GM23338 (cell line): ENCODE data around the gene ST8SIA3. TPM values are rescaled to one million over a fixed set of nuclear protein-coding genes. Genes with fewer than 3 reads are reported as not detected.

ENCODE experiments used
- ATAC-seq: fragments of 200-7000 bp; cut with Tn5 transposase; 3 replicates; pipeline ENCODE4 v1.9.1; 2020
- DNase-seq: peaks from one replicate; pipeline ENCODE4 v3.0.0-alpha.2; 2015; ENCODE audit warnings: low spot score
- H2AFZ ChIP-seq: fragments of 200-600 bp; sonication (generic); 2 replicates; pipeline ENCODE4 v1.8.0; 2016; ENCODE audit warnings: antibody characterized with exemption, mild to moderate bottlenecking, moderate library complexity
- H3F3A ChIP-seq: fragments of 200-600 bp; sonication (generic); replicated peaks from 2 replicates; pipeline ENCODE4 v1.8.0; 2017; ENCODE audit warnings: antibody characterized with exemption, mixed run types, low read depth
- H3K27ac ChIP-seq: fragments of 200-600 bp; sonication (generic); 2 replicates; pipeline ENCODE4 v1.6.1; 2016; ENCODE audit warnings: low read depth
- H3K27me3 ChIP-seq: fragments of 200-600 bp; sonication (generic); 2 replicates; pipeline ENCODE4 v1.8.0; 2016; ENCODE audit warnings: mild to moderate bottlenecking, mixed run types, moderate library complexity; ENCODE audit not compliant: insufficient read depth
- H3K36me3 ChIP-seq: fragments of 200-600 bp; sonication (generic); 2 replicates; pipeline ENCODE4 v1.8.0; 2016; ENCODE audit warnings: mild to moderate bottlenecking; ENCODE audit not compliant: insufficient read depth
- H3K4me1 ChIP-seq: fragments of 200-600 bp; sonication (generic); 2 replicates; pipeline ENCODE4 v1.8.0; 2016; ENCODE audit warnings: mild to moderate bottlenecking, moderate library complexity; ENCODE audit not compliant: insufficient read depth
- H3K4me2 ChIP-seq: fragments of 200-600 bp; sonication (generic); 2 replicates; pipeline ENCODE4 v1.7.1; 2017; ENCODE audit warnings: mixed run types
- H3K4me3 ChIP-seq: fragments of 200-600 bp; sonication (generic); 2 replicates; pipeline ENCODE4 v1.6.1; 2016; ENCODE audit warnings: mixed run types
- H3K79me2 ChIP-seq: fragments of 200-600 bp; sonication (generic); replicated peaks from 2 replicates; pipeline ENCODE4 v1.8.0; 2017; ENCODE audit warnings: mild to moderate bottlenecking; ENCODE audit not compliant: insufficient read depth
- H3K9me2 ChIP-seq: fragments of 200-600 bp; sonication (generic); 2 replicates; pipeline ENCODE4 v1.8.0; 2017; ENCODE audit not compliant: insufficient read depth
- H4K20me1 ChIP-seq: fragments of 200-600 bp; sonication (generic); replicated peaks from 2 replicates; pipeline ENCODE4 v1.8.0; 2017; ENCODE audit warnings: mild to moderate bottlenecking; ENCODE audit not compliant: insufficient read depth
- H3K27ac Mint-ChIP-seq: 2 replicates; pipeline ENCODE4 v1.8.0; 2020; ENCODE audit warnings: inconsistent platforms, mild to moderate bottlenecking, moderate library complexity, mixed read lengths
- H3K27me3 Mint-ChIP-seq: 3 replicates; pipeline ENCODE4 v1.8.0; 2022; ENCODE audit warnings: low read depth, mild to moderate bottlenecking, moderate library complexity, mixed read lengths, inconsistent platforms; ENCODE audit not compliant: insufficient read depth, poor library complexity
- H3K36me3 Mint-ChIP-seq: 3 replicates; pipeline ENCODE4 v1.8.0; 2021; ENCODE audit warnings: low read depth, mild to moderate bottlenecking, inconsistent platforms, moderate library complexity, mixed read lengths
- H3K4me1 Mint-ChIP-seq: 3 replicates; pipeline ENCODE4 v1.8.0; 2020; ENCODE audit warnings: mild to moderate bottlenecking, inconsistent platforms, mixed read lengths
- H3K4me3 Mint-ChIP-seq: 3 replicates; pipeline ENCODE4 v1.8.0; 2021; ENCODE audit warnings: moderate library complexity, mild to moderate bottlenecking, inconsistent platforms, mixed read lengths
- H3K9me3 Mint-ChIP-seq: 3 replicates; pipeline ENCODE4 v1.8.0; 2020; ENCODE audit warnings: moderate library complexity, mild to moderate bottlenecking, inconsistent platforms, mixed read lengths
- CREB1 ChIP-seq: fragments of 250-450 bp; sonication (Bioruptor Pico); IDR thresholded peaks from 2 replicates; pipeline ENCODE4 v1.5.0; 2020; ENCODE audit warnings: low read depth, mild to moderate bottlenecking, moderate library complexity
- EZH2 ChIP-seq: fragments of 200-600 bp; sonication (generic); IDR thresholded peaks from one replicate; pipeline ENCODE4 v1.8.0; 2017; ENCODE audit warnings: antibody characterized with exemption, mild to moderate bottlenecking, low read depth; ENCODE audit not compliant: unreplicated experiment
- EZH2phosphoT487 ChIP-seq: fragments of 200-600 bp; sonication (generic); IDR thresholded peaks from one replicate; pipeline ENCODE4 v1.8.1; 2018; ENCODE audit warnings: antibody characterized with exemption; ENCODE audit not compliant: unreplicated experiment
- JUNB ChIP-seq: IDR thresholded peaks from one replicate; pipeline ENCODE4 v1.6.1; 2016; ENCODE audit warnings: antibody characterized with exemption; ENCODE audit not compliant: unreplicated experiment
- NANOG ChIP-seq: IDR thresholded peaks from 2 replicates; pipeline ENCODE4 v1.6.1; 2016; ENCODE audit warnings: antibody characterized with exemption, borderline replicate concordance
- POLR2AphosphoS5 ChIP-seq: IDR thresholded peaks from 2 replicates; pipeline ENCODE4 v1.6.1; 2016; ENCODE audit warnings: antibody characterized with exemption, low read depth
- STAT1 ChIP-seq: IDR thresholded peaks from one replicate; pipeline ENCODE4 v1.6.1; 2016; ENCODE audit warnings: antibody characterized with exemption; ENCODE audit not compliant: unreplicated experiment
- ZNF114 ChIP-seq: fragments of 250-450 bp; sonication (Bioruptor Pico); IDR thresholded peaks from 2 replicates; pipeline ENCODE4 v1.5.0; 2020; ENCODE audit warnings: mild to moderate bottlenecking, moderate library complexity
- ZNF331 ChIP-seq: fragments of 250-450 bp; sonication (Bioruptor Pico); IDR thresholded peaks from 2 replicates; pipeline ENCODE4 v1.5.0; 2020; ENCODE audit warnings: low read depth, mild to moderate bottlenecking, moderate library complexity
- polyA plus RNA-seq: library from polyadenylated mRNA; unstranded; fragments of >200 nt; fragmentation: Nextera tagmentation; extraction: Ambion mirVana; gene quantifications from 2 replicates; pipeline ENCODE4 v1.2.1, GENCODE V29; 2016
- total RNA-seq: library from RNA; depleted of rRNA; stranded (reverse); fragments of >200 nt; shearing (Covaris generic); gene quantifications from 2 replicates; pipeline ENCODE4 v1.2.3, GENCODE V29; 2014
- TF ChIP-seq, protein P1 (sequence below): IDR thresholded peaks from one replicate; pipeline ENCODE4 v1.6.1; 2018; ENCODE audit warnings: antibody characterized with exemption; ENCODE audit not compliant: unreplicated experiment
- TF ChIP-seq, protein P2 (sequence below), 2 experiments: fragments of 200-600 bp in 1 of 2; sonication (generic) in 1 of 2; conservative IDR thresholded peaks; 2 replicates each; pipeline versions ENCODE4 v1.5.1 to v1.6.1; 2016 to 2017; ENCODE audit warnings: antibody characterized with exemption in 2 of 2, low read depth in 2 of 2, mild to moderate bottlenecking in 2 of 2, moderate library complexity in 1 of 2
- TF ChIP-seq, protein P3 (sequence below): IDR thresholded peaks from 2 replicates; pipeline ENCODE4 v1.6.1; 2016; ENCODE audit warnings: antibody characterized with exemption
- TF ChIP-seq, protein P4 (sequence below): fragments of 250-450 bp; sonication (Bioruptor Pico); IDR thresholded peaks from 2 replicates; pipeline ENCODE4 v1.5.0; 2020; ENCODE audit warnings: mild to moderate bottlenecking, moderate library complexity

The ST8SIA3 gene
- total and polyA plus RNA-seq, 2 experiments from 2014 or later = 1.3 to 2.2 TPM

DNA sequence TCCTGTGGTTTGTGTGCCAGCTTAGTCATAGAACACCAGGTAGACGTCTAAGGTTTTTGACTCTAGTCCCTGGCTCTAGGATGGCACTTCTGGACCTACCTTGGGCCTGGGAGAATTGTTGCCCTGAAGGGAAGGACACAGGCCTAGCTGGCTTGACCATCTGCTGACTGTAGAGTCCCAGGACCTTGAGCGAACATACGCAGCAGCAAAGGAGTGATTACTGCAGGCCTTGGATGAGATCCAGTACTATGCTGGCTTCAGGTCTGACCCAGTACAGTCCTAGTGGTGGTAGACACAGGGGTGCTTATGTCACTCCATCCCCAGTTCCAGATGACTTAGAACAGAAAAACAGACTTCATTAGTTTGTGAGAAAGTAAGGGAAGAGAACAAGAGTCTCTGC lies 37.7 kb downstream of the ST8SIA3 start:
- Histone ChIP-seq H3K4me1 (peaks cover 7% of the 10 kb centered on the region), H3K27me3 (no peaks in the 10 kb centered on the region), H3K9me2 (no peaks in the 10 kb centered on the region), H3K4me2 (no peak overlapping the region), H3K79me2 (no peaks in the 10 kb centered on the region), H3F3A (no peaks in the 10 kb centered on the region), H3K4me3 (no peak overlapping the region), H3K27ac (no peak overlapping the region), H4K20me1 (no peaks in the 10 kb centered on the region), H2AFZ (no peak overlapping the region), H3K36me3 (no peaks in the 10 kb centered on the region)
- TF ChIP-seq, protein P1, sequence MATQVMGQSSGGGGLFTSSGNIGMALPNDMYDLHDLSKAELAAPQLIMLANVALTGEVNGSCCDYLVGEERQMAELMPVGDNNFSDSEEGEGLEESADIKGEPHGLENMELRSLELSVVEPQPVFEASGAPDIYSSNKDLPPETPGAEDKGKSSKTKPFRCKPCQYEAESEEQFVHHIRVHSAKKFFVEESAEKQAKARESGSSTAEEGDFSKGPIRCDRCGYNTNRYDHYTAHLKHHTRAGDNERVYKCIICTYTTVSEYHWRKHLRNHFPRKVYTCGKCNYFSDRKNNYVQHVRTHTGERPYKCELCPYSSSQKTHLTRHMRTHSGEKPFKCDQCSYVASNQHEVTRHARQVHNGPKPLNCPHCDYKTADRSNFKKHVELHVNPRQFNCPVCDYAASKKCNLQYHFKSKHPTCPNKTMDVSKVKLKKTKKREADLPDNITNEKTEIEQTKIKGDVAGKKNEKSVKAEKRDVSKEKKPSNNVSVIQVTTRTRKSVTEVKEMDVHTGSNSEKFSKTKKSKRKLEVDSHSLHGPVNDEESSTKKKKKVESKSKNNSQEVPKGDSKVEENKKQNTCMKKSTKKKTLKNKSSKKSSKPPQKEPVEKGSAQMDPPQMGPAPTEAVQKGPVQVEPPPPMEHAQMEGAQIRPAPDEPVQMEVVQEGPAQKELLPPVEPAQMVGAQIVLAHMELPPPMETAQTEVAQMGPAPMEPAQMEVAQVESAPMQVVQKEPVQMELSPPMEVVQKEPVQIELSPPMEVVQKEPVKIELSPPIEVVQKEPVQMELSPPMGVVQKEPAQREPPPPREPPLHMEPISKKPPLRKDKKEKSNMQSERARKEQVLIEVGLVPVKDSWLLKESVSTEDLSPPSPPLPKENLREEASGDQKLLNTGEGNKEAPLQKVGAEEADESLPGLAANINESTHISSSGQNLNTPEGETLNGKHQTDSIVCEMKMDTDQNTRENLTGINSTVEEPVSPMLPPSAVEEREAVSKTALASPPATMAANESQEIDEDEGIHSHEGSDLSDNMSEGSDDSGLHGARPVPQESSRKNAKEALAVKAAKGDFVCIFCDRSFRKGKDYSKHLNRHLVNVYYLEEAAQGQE = no peak
- TF ChIP-seq ZNF331 (no peak), STAT1 (no peak), EZH2phosphoT487 (no peak), CREB1 (CRISPR knock-in tag) (no peak), EZH2 (no peak), NANOG (no peak), JUNB (no peak), POLR2AphosphoS5 (no peak), ZNF114 (no peak)
- TF ChIP-seq, protein P2, sequence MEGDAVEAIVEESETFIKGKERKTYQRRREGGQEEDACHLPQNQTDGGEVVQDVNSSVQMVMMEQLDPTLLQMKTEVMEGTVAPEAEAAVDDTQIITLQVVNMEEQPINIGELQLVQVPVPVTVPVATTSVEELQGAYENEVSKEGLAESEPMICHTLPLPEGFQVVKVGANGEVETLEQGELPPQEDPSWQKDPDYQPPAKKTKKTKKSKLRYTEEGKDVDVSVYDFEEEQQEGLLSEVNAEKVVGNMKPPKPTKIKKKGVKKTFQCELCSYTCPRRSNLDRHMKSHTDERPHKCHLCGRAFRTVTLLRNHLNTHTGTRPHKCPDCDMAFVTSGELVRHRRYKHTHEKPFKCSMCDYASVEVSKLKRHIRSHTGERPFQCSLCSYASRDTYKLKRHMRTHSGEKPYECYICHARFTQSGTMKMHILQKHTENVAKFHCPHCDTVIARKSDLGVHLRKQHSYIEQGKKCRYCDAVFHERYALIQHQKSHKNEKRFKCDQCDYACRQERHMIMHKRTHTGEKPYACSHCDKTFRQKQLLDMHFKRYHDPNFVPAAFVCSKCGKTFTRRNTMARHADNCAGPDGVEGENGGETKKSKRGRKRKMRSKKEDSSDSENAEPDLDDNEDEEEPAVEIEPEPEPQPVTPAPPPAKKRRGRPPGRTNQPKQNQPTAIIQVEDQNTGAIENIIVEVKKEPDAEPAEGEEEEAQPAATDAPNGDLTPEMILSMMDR (conservative IDR thresholded peaks at IDR 0.05; ENCODE audit: low read depth in 2 of 2) = no peak
- TF ChIP-seq, protein P3, sequence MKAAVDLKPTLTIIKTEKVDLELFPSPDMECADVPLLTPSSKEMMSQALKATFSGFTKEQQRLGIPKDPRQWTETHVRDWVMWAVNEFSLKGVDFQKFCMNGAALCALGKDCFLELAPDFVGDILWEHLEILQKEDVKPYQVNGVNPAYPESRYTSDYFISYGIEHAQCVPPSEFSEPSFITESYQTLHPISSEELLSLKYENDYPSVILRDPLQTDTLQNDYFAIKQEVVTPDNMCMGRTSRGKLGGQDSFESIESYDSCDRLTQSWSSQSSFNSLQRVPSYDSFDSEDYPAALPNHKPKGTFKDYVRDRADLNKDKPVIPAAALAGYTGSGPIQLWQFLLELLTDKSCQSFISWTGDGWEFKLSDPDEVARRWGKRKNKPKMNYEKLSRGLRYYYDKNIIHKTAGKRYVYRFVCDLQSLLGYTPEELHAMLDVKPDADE = no peak
- TF ChIP-seq, protein P4, sequence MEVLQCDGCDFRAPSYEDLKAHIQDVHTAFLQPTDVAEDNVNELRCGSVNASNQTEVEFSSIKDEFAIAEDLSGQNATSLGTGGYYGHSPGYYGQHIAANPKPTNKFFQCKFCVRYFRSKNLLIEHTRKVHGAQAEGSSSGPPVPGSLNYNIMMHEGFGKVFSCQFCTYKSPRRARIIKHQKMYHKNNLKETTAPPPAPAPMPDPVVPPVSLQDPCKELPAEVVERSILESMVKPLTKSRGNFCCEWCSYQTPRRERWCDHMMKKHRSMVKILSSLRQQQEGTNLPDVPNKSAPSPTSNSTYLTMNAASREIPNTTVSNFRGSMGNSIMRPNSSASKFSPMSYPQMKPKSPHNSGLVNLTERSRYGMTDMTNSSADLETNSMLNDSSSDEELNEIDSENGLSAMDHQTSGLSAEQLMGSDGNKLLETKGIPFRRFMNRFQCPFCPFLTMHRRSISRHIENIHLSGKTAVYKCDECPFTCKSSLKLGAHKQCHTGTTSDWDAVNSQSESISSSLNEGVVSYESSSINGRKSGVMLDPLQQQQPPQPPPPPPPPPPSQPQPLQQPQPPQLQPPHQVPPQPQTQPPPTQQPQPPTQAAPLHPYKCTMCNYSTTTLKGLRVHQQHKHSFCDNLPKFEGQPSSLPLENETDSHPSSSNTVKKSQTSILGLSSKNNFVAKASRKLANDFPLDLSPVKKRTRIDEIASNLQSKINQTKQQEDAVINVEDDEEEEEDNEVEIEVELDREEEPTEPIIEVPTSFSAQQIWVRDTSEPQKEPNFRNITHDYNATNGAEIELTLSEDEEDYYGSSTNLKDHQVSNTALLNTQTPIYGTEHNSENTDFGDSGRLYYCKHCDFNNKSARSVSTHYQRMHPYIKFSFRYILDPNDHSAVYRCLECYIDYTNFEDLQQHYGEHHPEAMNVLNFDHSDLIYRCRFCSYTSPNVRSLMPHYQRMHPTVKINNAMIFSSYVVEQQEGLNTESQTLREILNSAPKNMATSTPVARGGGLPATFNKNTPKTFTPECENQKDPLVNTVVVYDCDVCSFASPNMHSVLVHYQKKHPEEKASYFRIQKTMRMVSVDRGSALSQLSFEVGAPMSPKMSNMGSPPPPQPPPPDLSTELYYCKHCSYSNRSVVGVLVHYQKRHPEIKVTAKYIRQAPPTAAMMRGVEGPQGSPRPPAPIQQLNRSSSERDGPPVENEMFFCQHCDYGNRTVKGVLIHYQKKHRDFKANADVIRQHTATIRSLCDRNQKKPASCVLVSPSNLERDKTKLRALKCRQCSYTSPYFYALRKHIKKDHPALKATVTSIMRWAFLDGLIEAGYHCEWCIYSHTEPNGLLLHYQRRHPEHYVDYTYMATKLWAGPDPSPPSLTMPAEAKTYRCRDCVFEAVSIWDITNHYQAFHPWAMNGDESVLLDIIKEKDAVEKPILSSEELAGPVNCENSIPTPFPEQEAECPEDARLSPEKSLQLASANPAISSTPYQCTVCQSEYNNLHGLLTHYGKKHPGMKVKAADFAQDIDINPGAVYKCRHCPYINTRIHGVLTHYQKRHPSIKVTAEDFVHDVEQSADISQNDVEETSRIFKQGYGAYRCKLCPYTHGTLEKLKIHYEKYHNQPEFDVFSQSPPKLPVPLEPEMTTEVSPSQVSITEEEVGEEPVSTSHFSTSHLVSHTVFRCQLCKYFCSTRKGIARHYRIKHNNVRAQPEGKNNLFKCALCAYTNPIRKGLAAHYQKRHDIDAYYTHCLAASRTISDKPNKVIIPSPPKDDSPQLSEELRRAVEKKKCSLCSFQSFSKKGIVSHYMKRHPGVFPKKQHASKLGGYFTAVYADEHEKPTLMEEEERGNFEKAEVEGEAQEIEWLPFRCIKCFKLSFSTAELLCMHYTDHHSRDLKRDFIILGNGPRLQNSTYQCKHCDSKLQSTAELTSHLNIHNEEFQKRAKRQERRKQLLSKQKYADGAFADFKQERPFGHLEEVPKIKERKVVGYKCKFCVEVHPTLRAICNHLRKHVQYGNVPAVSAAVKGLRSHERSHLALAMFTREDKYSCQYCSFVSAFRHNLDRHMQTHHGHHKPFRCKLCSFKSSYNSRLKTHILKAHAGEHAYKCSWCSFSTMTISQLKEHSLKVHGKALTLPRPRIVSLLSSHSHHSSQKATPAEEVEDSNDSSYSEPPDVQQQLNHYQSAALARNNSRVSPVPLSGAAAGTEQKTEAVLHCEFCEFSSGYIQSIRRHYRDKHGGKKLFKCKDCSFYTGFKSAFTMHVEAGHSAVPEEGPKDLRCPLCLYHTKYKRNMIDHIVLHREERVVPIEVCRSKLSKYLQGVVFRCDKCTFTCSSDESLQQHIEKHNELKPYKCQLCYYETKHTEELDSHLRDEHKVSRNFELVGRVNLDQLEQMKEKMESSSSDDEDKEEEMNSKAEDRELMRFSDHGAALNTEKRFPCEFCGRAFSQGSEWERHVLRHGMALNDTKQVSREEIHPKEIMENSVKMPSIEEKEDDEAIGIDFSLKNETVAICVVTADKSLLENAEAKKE = no peak
- peaks cover 8% of the 10 kb centered on the region; the same call in 1 of the 3 replicates for H3K4me1 Mint-ChIP-seq
- ATAC-seq = no peak
- H3K27me3 Mint-ChIP-seq = peaks cover 3% of the 10 kb centered on the region
- H3K36me3 Mint-ChIP-seq = no peaks in the 10 kb centered on the region
- no peaks in the 10 kb centered on the region for H3K9me3 Mint-ChIP-seq
- H3K27ac Mint-ChIP-seq = no peak overlapping the region
- H3K4me3 Mint-ChIP-seq = no peak overlapping the region
- DNase-seq = no peak
